Sigmoid colon (tissue), 7 donors: ENCODE data around the gene RPS2. TPM values are rescaled to one million over a fixed set of nuclear protein-coding genes. Genes with fewer than 3 reads are reported as not detected.
A peak's percentile ranks its signal among the peaks of the same experiment; 100 is the strongest.
"Not testable (repeated sequence)": the region's sequence is repeated elsewhere in the genome, so short reads cannot be mapped to it uniquely, and the experiment has no call there.

Experiments
- DNase-seq: peaks from one replicate; pipeline ENCODE4 v3.0.0-alpha.2; 2019
- H3K27ac ChIP-seq, 4 donors: fragments of 200-600 bp; sonication (generic); one replicate each; pipeline ENCODE4 v1.5.1; 2016 to 2019; ENCODE audit warnings: mild to moderate bottlenecking in 1 of 4
- H3K27me3 ChIP-seq, 3 donors: fragments of 200-600 bp; sonication (generic); one replicate each; pipeline ENCODE4 v1.5.1; 2019; ENCODE audit warnings: mild to moderate bottlenecking in 1 of 3
- H3K36me3 ChIP-seq, 4 donors: fragments of 200-600 bp; sonication (generic); one replicate each; pipeline ENCODE4 v1.5.1; 2016 to 2019
- H3K4me1 ChIP-seq, 4 donors: fragments of 200-600 bp; sonication (generic); one replicate each; pipeline ENCODE4 v1.5.1; 2017 to 2019
- H3K4me3 ChIP-seq, 4 donors: fragments of 200-600 bp; sonication (generic); one replicate each; pipeline ENCODE4 v1.5.1; 2017 to 2019; ENCODE audit warnings: mild to moderate bottlenecking in 2 of 4, moderate library complexity in 1 of 4
- H3K9me3 ChIP-seq, 4 donors: fragments of 200-600 bp in 3 of 4; sonication (generic) in 3 of 4; one replicate each; pipeline versions ENCODE4 v1.5.1 to v1.6.1; 2013 to 2019
- CTCF ChIP-seq, 4 experiments: fragments of 450-650 bp in 3 of 4; fragments of 200-600 bp in 1 of 4; IDR thresholded peaks; one replicate each; pipeline ENCODE4 v1.5.1; 2016 to 2019; ENCODE audit warnings: antibody characterized with exemption in 4 of 4, mild to moderate bottlenecking in 3 of 4, moderate library complexity in 2 of 4
- EP300 ChIP-seq, 4 donors: sonication (generic); formaldehyde crosslinking; IDR thresholded peaks; one replicate each; pipeline ENCODE4 v1.6.1; 2017; ENCODE audit warnings: antibody characterized with exemption in 4 of 4
- POLR2A ChIP-seq, 2 donors: fragments of 450-650 bp; IDR thresholded peaks; one replicate each; pipeline ENCODE4 v1.6.1; 2016; ENCODE audit warnings: antibody characterized with exemption in 2 of 2, mild to moderate bottlenecking in 2 of 2, moderate library complexity in 2 of 2
- POLR2AphosphoS5 ChIP-seq, 4 donors: sonication (generic); formaldehyde crosslinking; IDR thresholded peaks; one replicate each; pipeline ENCODE4 v1.6.1; 2017; ENCODE audit warnings: antibody characterized with exemption in 4 of 4
- WGBS, 2 donors: extraction: QIAGEN DNeasy Blood & Tissue Kit; methylation state at CpG; one replicate each; pipeline ENCODE4 v1.1.7; 2013; 5-methylcytosine and 5-hydroxymethylcytosine counted together
- intact Hi-C: fragments of 100-400 bp; cut with DNase I; formaldehyde crosslinking; loops from one replicate; pipeline ENCODE4 v1.15.1; 2023
- polyA plus RNA-seq, 3 donors: library from polyadenylated mRNA; stranded (reverse); fragments of 200-250 nt; gene quantifications; one replicate each; pipeline ENCODE4 v1.2.3, GENCODE V29; 2013
- total RNA-seq, 4 donors: library from RNA; depleted of rRNA; stranded (reverse); fragments of >200 nt; gene quantifications; one replicate each; pipeline ENCODE4 v1.1.0, GENCODE V29; 2016
- donor health status: healthy with polysubstance abuse.
- donor health status: Bipolar disorder and iron deficiency.
- donor health status: healthy.

The RPS2 gene
- total and polyA plus RNA-seq, 7 donors: 1,478 to 3,277 (median 1,717) TPM

GRCh38 chr16:1959269-1960039, 5.2 kb downstream of the RPS2 start, which contains the start of gene NDUFB10:
Gene NDUFB10 (plus strand): TSS chr16:1959538. CDS start chr16:1959625, 87 bp downstream.
- H3K4me3 ChIP-seq: peak within 1 kb of the TSS; percentile 79 to 88 (median 80)
- no peaks in the 10 kb centered on the region for H3K27me3 ChIP-seq
- H3K27ac ChIP-seq: peak within 1 kb of the TSS; percentile 89 to 93 (median 92)
- 1% methylated on average over 79 of the region's 79 CpGs for WGBS, 2 donors
- H3K4me1 ChIP-seq: peaks cover 0 to 34% (median 29%) of the 10 kb centered on the region in 4 donors
- intact Hi-C loops: no loop called here
- H3K36me3 ChIP-seq: peaks cover 12 to 27% (median 22%) of the 10 kb centered on the region in 4 donors
- TF ChIP-seq POLR2A (IDR thresholded peaks at IDR 0.05) (peak; percentile 55 to 86), EP300 (IDR thresholded peaks at IDR 0.05) (no peak), POLR2AphosphoS5 (IDR thresholded peaks at IDR 0.05) (peak; percentile 84 to 95 (median 94)), CTCF (IDR thresholded peaks at IDR 0.05) (peak in 3 of 4 experiments; percentile 18 to 57 (median 45))
- DNase-seq: peak; percentile 96
- H3K9me3 ChIP-seq: no peaks in the 10 kb centered on the region

- DNase-seq: no peak
- H3K4me3 ChIP-seq: peak overlapping the region; percentile 79 to 88 (median 80)
- 19 to 41% methylated on average over 14 of the region's 14 CpGs for WGBS, 2 donors
- H3K27ac ChIP-seq: peak overlapping the region; percentile 89 to 93 (median 92)
- H3K4me1 ChIP-seq: peaks cover 0 to 30% (median 27%) of the 10 kb centered on the region in 4 donors
- H3K27me3 ChIP-seq: no peaks in the 10 kb centered on the region
- TF ChIP-seq EP300 (IDR thresholded peaks at IDR 0.05): no peak
- no peak for TF ChIP-seq CTCF (IDR thresholded peaks at IDR 0.05)
- TF ChIP-seq POLR2AphosphoS5 (IDR thresholded peaks at IDR 0.05): no peak
- no peak for TF ChIP-seq POLR2A (IDR thresholded peaks at IDR 0.05)
- H3K36me3 ChIP-seq: peaks cover 12 to 26% (median 22%) of the 10 kb centered on the region in 4 donors
- intact Hi-C loops: no loop called here
- H3K9me3 ChIP-seq: no peaks in the 10 kb centered on the region
These were observed 5.8 kb downstream of the RPS2 start for GRCh38 chr16:1958715-1959268.

- H3K27ac ChIP-seq, H3K9me3 ChIP-seq, DNase-seq, H3K27me3 ChIP-seq, intact Hi-C loops, H3K4me3 ChIP-seq: not testable (repeated sequence)
- 75 to 79% methylated on average over 30 of the region's 30 CpGs for whole genome bisulfite sequencing, 2 donors
- peaks cover 0 to 25% (median 22%) of the 10 kb centered on the region in 4 donors for H3K4me1 ChIP-seq
- peaks cover 11 to 23% (median 21%) of the 10 kb centered on the region in 4 donors for H3K36me3 ChIP-seq
These were observed 6.5 kb downstream of the RPS2 start for GRCh38 chr16:1958143-1958491.

- intact Hi-C loops, DNase-seq, H3K27me3 ChIP-seq, H3K9me3 ChIP-seq, H3K27ac ChIP-seq, H3K4me3 ChIP-seq: not testable (repeated sequence)
- Histone ChIP-seq H3K4me1 (peaks cover 0 to 25% (median 21%) of the 10 kb centered on the region in 4 donors), H3K36me3 (peaks cover 6 to 17% (median 16%) of the 10 kb centered on the region in 4 donors)
- WGBS, 2 donors: 88 to 91% methylated on average over 21 of the region's 22 CpGs
These were observed 7.0 kb downstream of the RPS2 start for GRCh38 chr16:1957434-1958142.

- WGBS, 2 donors: 92 to 93% methylated on average over 22 of the region's 22 CpGs
- Histone ChIP-seq H3K27ac (no peak overlapping the region), H3K36me3 (no peaks in the 10 kb centered on the region), H3K27me3 (no peaks in the 10 kb centered on the region), H3K4me3 (no peak overlapping the region), H3K4me1 (peaks cover 0 to 2% (median 1%) of the 10 kb centered on the region in 4 donors), H3K9me3 (no peaks in the 10 kb centered on the region)
- TF ChIP-seq POLR2A (IDR thresholded peaks at IDR 0.05) (no peak), CTCF (IDR thresholded peaks at IDR 0.05) (no peak), POLR2AphosphoS5 (IDR thresholded peaks at IDR 0.05) (no peak), EP300 (IDR thresholded peaks at IDR 0.05) (no peak)
- intact Hi-C loops: no loop called here
- no peak for DNase-seq
These were observed 10.9 kb downstream of the RPS2 start for GRCh38 chr16:1953734-1954133.
